CD4-positive, alpha-beta T cell treated with Interleukin-12 subunit alpha and Interleukin-12 subunit beta, for 1 hour (primary cell): ENCODE data around the gene TICAM1.
"Not testable (repeated sequence)": the region's sequence is repeated elsewhere in the genome, so short reads cannot be mapped to it uniquely, and the experiment has no call there.

Experiments
- DNase-seq: peaks from one replicate; pipeline ENCODE4 v3.0.0-alpha.2; 2020

The TICAM1 gene

GRCh38 chr19:4803736-4804695 is 27.5 kb downstream of the TICAM1 start:
- DNase-seq = peak; percentile 74

DNA sequence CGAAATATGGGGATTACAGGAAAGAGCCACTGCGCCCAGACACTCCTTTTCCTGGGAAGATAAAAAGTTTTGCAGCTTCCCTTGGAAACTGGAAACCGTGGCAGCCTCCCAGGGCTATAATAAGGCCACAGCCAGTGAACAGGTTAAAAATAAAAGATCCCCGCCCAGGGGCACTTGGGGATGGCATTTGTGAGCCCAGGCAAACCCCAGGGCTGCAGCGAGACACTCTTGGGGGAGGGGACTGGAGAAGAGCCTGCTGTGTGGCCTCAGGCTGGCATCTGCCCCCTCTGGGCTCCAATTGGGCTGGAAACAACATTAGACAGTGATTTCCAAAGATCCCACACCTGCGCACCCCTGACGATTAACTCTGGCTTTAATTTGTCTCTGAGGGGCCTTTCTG is 28.8 kb downstream of the TICAM1 start:
- DNase-seq = no peak

GRCh38 chr19:4801085-4801619 is 30.4 kb downstream of the TICAM1 start:
- DNase-seq = no peak

GRCh38 chr19:4800591-4801081 is 30.9 kb downstream of the TICAM1 start:
- DNase-seq = no peak

DNA sequence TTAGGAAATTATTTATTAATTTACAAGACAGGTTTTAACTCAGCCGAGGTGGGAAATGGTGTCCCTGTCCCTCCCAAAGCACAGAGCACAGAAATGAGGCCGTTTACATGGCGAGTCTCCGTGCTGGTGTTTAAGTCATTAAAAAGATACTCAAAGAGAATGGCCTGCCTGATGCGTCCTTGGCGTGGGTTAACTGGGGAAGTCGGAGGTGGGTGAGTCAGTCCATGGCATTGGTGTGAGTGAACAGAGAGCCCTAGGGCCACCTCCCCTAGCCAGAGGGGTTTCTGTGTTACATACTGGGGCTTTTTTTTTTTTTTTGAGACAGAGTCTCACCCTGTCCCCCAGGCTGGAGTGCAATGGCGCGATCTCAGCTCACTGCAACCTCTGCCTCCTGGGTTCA is 36.1 kb downstream of the TICAM1 start:
- DNase-seq = no peak

- DNase-seq = no peak
Measured at GRCh38 chr19:4794971-4795370, 36.5 kb downstream of the TICAM1 start.

DNA sequence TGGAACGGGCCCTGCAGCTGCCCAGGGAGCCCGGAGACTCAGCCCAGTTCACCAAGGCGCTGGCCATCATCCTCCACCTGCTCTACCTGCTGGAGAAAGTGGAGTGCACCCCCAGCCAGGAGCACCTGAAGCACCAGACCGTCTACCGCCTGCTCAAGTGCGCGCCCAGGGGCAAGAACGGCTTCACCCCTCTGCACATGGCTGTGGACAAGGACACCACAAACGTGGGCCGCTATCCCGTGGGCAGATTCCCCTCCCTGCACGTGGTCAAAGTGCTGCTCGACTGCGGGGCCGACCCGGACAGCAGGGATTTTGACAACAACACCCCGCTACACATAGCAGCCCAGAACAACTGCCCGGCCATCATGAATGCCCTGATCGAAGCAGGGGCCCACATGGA is 38.2 kb downstream of the TICAM1 start:
- DNase-seq = not testable (repeated sequence)

DNA sequence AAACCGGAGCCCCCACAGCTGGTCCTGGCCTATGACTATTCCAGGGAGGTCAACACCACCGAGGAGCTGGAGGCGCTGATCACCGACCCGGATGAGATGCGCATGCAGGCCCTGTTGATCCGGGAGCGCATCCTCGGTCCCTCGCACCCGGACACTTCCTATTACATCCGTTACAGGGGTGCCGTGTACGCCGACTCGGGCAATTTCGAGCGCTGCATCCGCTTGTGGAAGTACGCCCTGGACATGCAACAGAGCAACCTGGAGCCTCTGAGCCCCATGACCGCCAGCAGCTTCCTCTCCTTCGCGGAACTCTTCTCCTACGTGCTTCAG is 38.7 kb downstream of the TICAM1 start:
- DNase-seq = not testable (repeated sequence)

DNA sequence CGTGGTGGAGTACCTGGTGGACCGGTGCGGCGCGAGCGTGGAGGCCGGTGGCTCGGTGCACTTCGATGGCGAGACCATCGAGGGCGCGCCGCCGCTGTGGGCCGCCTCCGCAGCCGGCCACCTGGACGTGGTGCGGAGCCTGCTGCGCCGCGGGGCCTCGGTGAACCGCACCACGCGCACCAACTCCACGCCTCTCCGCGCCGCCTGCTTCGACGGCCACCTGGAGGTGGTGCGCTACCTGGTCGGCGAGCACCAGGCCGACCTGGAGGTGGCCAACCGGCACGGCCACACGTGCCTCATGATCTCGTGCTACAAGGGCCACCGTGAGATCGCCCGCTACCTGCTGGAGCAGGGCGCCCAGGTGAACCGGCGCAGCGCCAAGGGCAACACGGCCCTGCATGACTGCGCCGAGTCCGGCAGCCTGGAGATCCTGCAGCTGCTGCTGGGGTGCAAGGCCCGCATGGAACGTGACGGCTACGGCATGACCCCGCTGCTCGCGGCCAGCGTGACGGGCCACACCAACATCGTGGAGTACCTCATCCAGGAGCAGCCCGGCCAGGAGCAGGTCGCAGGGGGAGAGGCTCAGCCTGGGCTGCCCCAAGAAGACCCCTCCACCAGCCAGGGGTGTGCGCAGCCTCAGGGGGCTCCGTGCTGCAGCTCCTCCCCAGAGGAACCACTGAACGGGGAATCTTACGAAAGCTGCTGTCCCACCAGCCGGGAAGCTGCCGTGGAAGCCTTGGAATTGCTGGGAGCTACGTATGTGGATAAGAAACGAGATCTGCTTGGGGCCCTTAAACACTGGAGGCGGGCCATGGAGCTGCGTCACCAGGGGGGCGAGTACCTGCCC is 39.3 kb downstream of the TICAM1 start:
- not testable (repeated sequence) for DNase-seq

GRCh38 chr19:4791183-4792018 is 40.1 kb downstream of the TICAM1 start, which contains the start of gene FEM1A:
Gene FEM1A, plus strand, starts transcription at chr19:4791734. Its CDS starts 121 bp downstream, at chr19:4791855.
- peak; percentile 99 for DNase-seq

DNA sequence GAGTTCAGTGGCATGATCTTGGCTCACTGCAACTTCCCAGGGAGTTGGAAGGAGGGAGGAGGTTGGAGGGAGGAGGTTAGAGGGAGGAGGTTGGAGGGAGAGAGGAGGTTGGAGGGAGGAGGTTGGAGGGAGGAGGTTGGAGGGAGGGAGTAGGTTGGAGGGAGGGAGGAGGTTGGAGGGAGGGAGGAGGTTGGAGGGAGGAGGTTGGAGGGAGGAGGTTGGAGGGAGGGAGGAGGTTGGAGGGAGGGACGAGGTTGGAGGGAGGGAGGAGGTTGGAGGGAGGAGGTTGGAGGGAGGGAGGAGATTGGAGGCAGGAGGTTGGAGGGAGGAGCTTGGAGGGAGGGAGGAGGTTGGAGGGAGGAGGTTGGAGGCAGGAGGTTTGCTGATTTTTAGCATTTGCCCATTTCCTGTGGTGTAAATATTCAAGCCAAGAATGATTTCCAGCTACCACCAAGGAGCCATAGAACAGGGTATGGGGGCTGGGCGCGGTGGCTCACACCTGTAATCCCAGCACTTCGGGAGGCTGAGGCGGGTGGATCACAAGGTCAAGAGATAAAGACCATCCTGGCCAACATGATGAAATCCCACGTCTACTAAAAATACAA is 45.0 kb downstream of the TICAM1 start:
- not testable (repeated sequence) for DNase-seq

DNA sequence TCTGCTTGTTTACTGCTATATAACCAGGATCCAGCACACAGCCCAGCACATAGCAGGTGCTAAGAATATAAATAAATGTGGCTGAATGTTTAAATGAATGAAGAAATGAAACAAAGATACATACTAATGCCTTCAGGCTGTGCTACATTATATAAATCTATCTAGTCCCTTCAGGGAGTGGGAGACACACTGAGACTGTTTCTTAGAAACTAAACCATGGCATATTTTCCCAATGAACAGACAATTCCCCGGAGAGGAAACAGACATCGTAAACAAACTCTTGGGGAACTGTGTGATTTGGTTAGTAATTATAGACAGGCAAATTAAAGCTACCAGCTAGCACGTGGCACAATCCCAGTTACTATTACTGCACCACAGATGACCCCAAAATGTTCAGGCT is 49.7 kb downstream of the TICAM1 start:
- DNase-seq = no peak

- DNase-seq = no peak
Measured at GRCh38 chr19:4780860-4781259, 50.7 kb downstream of the TICAM1 start.

DNA sequence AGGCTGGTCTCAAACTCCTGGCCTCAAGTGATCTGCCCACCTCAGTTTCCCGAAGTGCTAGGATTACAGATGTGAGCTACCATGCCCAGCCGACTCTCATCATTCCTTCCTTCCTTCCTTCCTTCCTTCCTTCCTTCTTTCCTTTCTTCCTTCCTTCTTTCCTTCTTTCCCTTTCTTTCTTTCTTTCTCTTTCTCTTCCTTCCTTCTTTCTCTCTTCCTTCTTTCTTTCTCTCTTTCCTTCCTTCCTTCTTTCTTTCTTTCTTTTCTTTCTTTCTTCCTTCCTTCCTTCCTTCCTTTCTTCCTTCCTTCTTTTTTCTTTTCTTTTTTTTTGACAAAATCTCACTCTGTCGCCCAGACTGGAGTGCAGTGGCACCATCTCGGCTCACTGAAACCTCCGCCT is 53.4 kb downstream of the TICAM1 start:
- not testable (repeated sequence) for DNase-seq

- no peak for DNase-seq
Measured at GRCh38 chr19:4776436-4777211, 54.9 kb downstream of the TICAM1 start.

GRCh38 chr19:4775627-4776152 is 55.8 kb downstream of the TICAM1 start:
- no peak for DNase-seq

- DNase-seq = no peak
Measured at GRCh38 chr19:4774136-4774535, 57.4 kb downstream of the TICAM1 start.

DNA sequence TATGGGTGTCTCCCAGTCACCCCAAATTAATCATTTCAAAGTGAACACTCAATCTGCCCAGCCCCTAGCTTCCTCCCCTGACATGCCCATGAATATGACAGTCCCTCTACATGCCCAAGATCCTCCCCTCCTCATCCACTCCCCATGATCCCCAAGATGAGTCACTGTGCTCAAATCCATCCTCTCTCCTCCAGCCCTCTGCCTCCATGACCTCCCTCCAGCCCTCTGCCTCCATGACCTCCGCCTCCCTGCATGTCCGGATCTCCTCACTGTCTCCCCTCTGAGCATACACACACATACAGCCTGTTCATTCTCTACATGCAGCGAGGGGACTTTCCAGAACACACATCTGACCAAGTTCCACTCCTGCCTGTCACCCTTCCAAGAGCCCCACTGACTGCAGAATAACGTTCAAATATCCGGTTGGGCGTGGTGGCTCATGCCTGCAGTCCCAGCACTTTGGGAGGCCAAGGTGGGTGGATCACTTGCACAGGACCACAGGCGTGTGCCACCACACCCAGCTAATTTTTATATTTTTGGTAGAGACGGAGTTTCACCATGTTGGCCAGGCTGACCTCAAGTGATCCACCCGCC is 58.4 kb downstream of the TICAM1 start:
- no peak for DNase-seq

DNA sequence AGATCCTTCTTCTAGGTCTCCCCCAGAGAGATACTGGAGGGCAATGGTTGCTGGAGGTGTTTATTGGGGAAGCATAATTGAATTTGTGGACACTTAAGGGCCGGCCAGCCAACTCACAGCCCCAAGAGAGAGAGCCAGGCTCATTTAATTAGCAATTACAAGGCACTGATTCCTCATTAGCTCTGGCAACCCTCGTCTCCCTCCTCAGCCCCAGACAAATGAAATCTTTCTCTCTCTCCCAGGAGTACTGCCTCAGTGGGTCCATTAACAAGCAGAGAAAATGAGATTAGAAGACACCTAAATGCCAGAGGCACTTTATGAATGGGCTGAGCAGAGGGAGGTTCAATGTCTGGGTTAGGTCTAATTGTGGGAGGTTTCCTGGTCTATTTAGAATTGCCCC is 58.9 kb downstream of the TICAM1 start:
- DNase-seq = no peak
